Activated CD4-positive, alpha-beta T cell treated with anti-CD3 and anti-CD28 coated beads for 36 hours (primary cell): Measurements from ENCODE around the gene TNFRSF6B. TPM values are rescaled to one million over a fixed set of nuclear protein-coding genes. Genes with fewer than 3 reads are reported as not detected.
"Not testable (repeated sequence)": the region's sequence is repeated elsewhere in the genome, so short reads cannot be mapped to it uniquely, and the experiment has no call there.

ENCODE experiments used
- ATAC-seq: fragments of 200-7000 bp; cut with Tn5 transposase; one replicate; pipeline ENCODE4 v1.10.0; 2021; ENCODE audit warnings: mild to moderate bottlenecking, moderate library complexity
- CTCF ChIA-PET: fragments of 350-600 bp; sonication (Branson Sonifier 250); formaldehyde crosslinking; loops from one replicate; lab custom pipeline; 2021; ENCODE audit warnings: antibody characterized with exemption; lab: Charles Lee
- POLR2A ChIA-PET: fragments of 350-600 bp; sonication (Branson Sonifier 250); formaldehyde crosslinking; loops from one replicate; lab custom pipeline; 2021; ENCODE audit warnings: antibody characterized with exemption, inconsistent platforms; lab: Charles Lee
- DNase-seq: peaks from one replicate; pipeline ENCODE4 v3.0.0-alpha.2; 2020
- H3K27ac Mint-ChIP-seq: one replicate; pipeline ENCODE4 v1.8.0; 2021; ENCODE audit warnings: mixed read lengths
- H3K27me3 Mint-ChIP-seq: one replicate; pipeline ENCODE4 v1.8.0; 2021; ENCODE audit warnings: mixed read lengths
- H3K36me3 Mint-ChIP-seq: one replicate; pipeline ENCODE4 v1.8.0; 2021; ENCODE audit warnings: low read depth, mixed read lengths
- H3K4me1 Mint-ChIP-seq: one replicate; pipeline ENCODE4 v1.8.0; 2021; ENCODE audit warnings: mixed read lengths
- H3K4me3 Mint-ChIP-seq: one replicate; pipeline ENCODE4 v1.8.0; 2021; ENCODE audit warnings: mild to moderate bottlenecking, moderate library complexity, mixed read lengths
- H3K9me3 Mint-ChIP-seq: one replicate; pipeline ENCODE4 v1.8.0; 2021; ENCODE audit warnings: low read depth, mixed read lengths
- intact Hi-C, 2 experiments: fragments of 100-400 bp; cut with DNase I in 1 of 2; cut with micrococcal nuclease in 1 of 2; formaldehyde crosslinking; loops; one replicate each; pipeline versions ENCODE4 v1.14.2 to v1.15.1; 2022 to 2024; cut with DNase I, micrococcal nuclease
- total RNA-seq, 2 experiments: library from RNA; stranded (reverse); gene quantifications; one replicate each; pipeline ENCODE4 v1.2.3, GENCODE V29; 2021

TNFRSF6B gene
- total RNA-seq, 2 experiments from 2014 or later, result 0.21 to 1.7 TPM

- Mint-ChIP-seq H3K36me3 (peaks cover 66% of the 10 kb centered on the region), H3K9me3 (peaks cover 11% of the 10 kb centered on the region), H3K4me1 (peaks cover 36% of the 10 kb centered on the region)
- intact Hi-C loops, H3K27ac Mint-ChIP-seq, H3K4me3 Mint-ChIP-seq, DNase-seq, POLR2A ChIA-PET, ATAC-seq, H3K27me3 Mint-ChIP-seq: not testable (repeated sequence)
- CTCF ChIA-PET, result interaction anchor here (1.0 to 1.2 kb wide), 2 partner anchors 7 to 16 kb away, joined by 3 to 4 read pairs; partner anchors contain the start of genes ARFRP1 and ZGPAT
These were observed 26.6 kb downstream of the TNFRSF6B start for GRCh38 chr20:63722967-63723622.

GRCh38 chr20:63730189-63730733 is 33.8 kb downstream of the TNFRSF6B start:
- intact Hi-C loops, result loop anchor here (2.0 to 10.0 kb wide), 2 partner anchors 23 to 245 kb away; partner anchors contain the start of genes ARFRP1 (in 1 of the 2) and SAMD10 (in 1 of the 2)
- H3K27me3 Mint-ChIP-seq, ATAC-seq, DNase-seq, H3K27ac Mint-ChIP-seq, POLR2A ChIA-PET, H3K9me3 Mint-ChIP-seq, H3K4me3 Mint-ChIP-seq: not testable (repeated sequence)
- Mint-ChIP-seq H3K36me3 (peaks cover 45% of the 10 kb centered on the region), H3K4me1 (peaks cover 26% of the 10 kb centered on the region)
- CTCF ChIA-PET, result interaction anchor here (1.0 to 1.1 kb wide), 2 partner anchors 8 to 234 kb away, joined by 3 read pairs; no protein-coding TSS in a partner anchor

GRCh38 chr20:63731410-63731809 is 35.0 kb downstream of the TNFRSF6B start:
- H3K9me3 Mint-ChIP-seq, result peaks cover 2% of the 10 kb centered on the region
- no peak for DNase-seq
- ATAC-seq, result no peak
- ChIA-PET POLR2A (no interaction called here), CTCF (interaction anchor here (1.1 kb wide), 1 partner anchor 235 kb away, joined by 3 read pairs; no protein-coding TSS in a partner anchor)
- peaks cover 35% of the 10 kb centered on the region for H3K4me1 Mint-ChIP-seq
- peaks cover 38% of the 10 kb centered on the region for H3K36me3 Mint-ChIP-seq
- H3K4me3 Mint-ChIP-seq, result no peak overlapping the region
- intact Hi-C loops, result loop anchor here (2.0 to 10.0 kb wide), 2 partner anchors 25 to 243 kb away; partner anchors contain the start of genes ARFRP1 (in 1 of the 2) and SAMD10 (in 1 of the 2)
- no peaks in the 10 kb centered on the region for H3K27me3 Mint-ChIP-seq
- H3K27ac Mint-ChIP-seq, result no peak overlapping the region

GRCh38 chr20:63732118-63733095 is 36.0 kb downstream of the TNFRSF6B start:
- H3K27me3 Mint-ChIP-seq, result no peaks in the 10 kb centered on the region
- intact Hi-C loops, result loop anchor here in 1 of 2 experiments (10.0 kb wide), 1 partner anchor 242 kb away; the partner anchor contains the start of gene SAMD10
- no peak overlapping the region for H3K27ac Mint-ChIP-seq
- H3K9me3 Mint-ChIP-seq, result no peaks in the 10 kb centered on the region
- H3K36me3 Mint-ChIP-seq, result peaks cover 32% of the 10 kb centered on the region
- ChIA-PET CTCF (no interaction called here), POLR2A (interaction anchor here (0.5 kb wide), 1 partner anchor 16 kb away, joined by 5 read pairs; no protein-coding TSS in a partner anchor)
- no peak overlapping the region for H3K4me3 Mint-ChIP-seq
- DNase-seq (no peak), ATAC-seq (no peak)
- H3K4me1 Mint-ChIP-seq, result peaks cover 35% of the 10 kb centered on the region

GRCh38 chr20:63733117-63733516 is 36.7 kb downstream of the TNFRSF6B start:
- ATAC-seq (no peak), DNase-seq (no peak)
- Mint-ChIP-seq H3K27me3 (no peaks in the 10 kb centered on the region), H3K4me3 (no peak overlapping the region), H3K36me3 (peaks cover 28% of the 10 kb centered on the region), H3K27ac (no peak overlapping the region), H3K4me1 (peaks cover 28% of the 10 kb centered on the region), H3K9me3 (no peaks in the 10 kb centered on the region)
- intact Hi-C loops, result loop anchor here in 1 of 2 experiments (10.0 kb wide), 1 partner anchor 242 kb away; the partner anchor contains the start of gene SAMD10
- POLR2A ChIA-PET, result interaction anchor here (0.5 kb wide), 1 partner anchor 17 kb away, joined by 5 read pairs; no protein-coding TSS in a partner anchor
- CTCF ChIA-PET, result no interaction called here

GRCh38 chr20:63733579-63734081 is 37.2 kb downstream of the TNFRSF6B start:
- no peaks in the 10 kb centered on the region for H3K9me3 Mint-ChIP-seq
- peaks cover 23% of the 10 kb centered on the region for H3K36me3 Mint-ChIP-seq
- H3K4me1 Mint-ChIP-seq, result peaks cover 23% of the 10 kb centered on the region
- no peak overlapping the region for H3K4me3 Mint-ChIP-seq
- H3K27me3 Mint-ChIP-seq, result no peaks in the 10 kb centered on the region
- ChIA-PET POLR2A (no interaction called here), CTCF (interaction anchor here (0.6 kb wide), 1 partner anchor 411 kb away, joined by 3 read pairs; no protein-coding TSS in a partner anchor)
- no peak overlapping the region for H3K27ac Mint-ChIP-seq
- ATAC-seq (no peak), DNase-seq (no peak)
- intact Hi-C loops, result loop anchor here in 1 of 2 experiments (10.0 kb wide), 1 partner anchor 241 kb away; the partner anchor contains the start of gene SAMD10

- Mint-ChIP-seq H3K27me3 (no peaks in the 10 kb centered on the region), H3K36me3 (peaks cover 20% of the 10 kb centered on the region), H3K4me1 (peaks cover 21% of the 10 kb centered on the region), H3K4me3 (no peak overlapping the region), H3K27ac (no peak overlapping the region), H3K9me3 (no peaks in the 10 kb centered on the region)
- POLR2A ChIA-PET, result no interaction called here
- DNase-seq, result no peak
- intact Hi-C loops, result loop anchor here in 1 of 2 experiments (10.0 kb wide), 1 partner anchor 240 kb away; the partner anchor contains the start of gene SAMD10
- ATAC-seq, result no peak
- CTCF ChIA-PET, result interaction anchor here (0.6 to 0.8 kb wide), 2 partner anchors 41 to 411 kb away, joined by 3 read pairs; no protein-coding TSS in a partner anchor
These were observed 37.9 kb downstream of the TNFRSF6B start for GRCh38 chr20:63734111-63734945.

GRCh38 chr20:63734946-63735858 is 38.8 kb downstream of the TNFRSF6B start:
- H3K4me3 Mint-ChIP-seq, result no peak overlapping the region
- CTCF ChIA-PET, result interaction anchor here (0.8 to 1.4 kb wide), 4 partner anchors 15 to 77 kb away, joined by 3 to 14 read pairs (median 3); partner anchors contain the start of genes ARFRP1, RTEL1 and ZGPAT
- H3K27me3 Mint-ChIP-seq, result no peaks in the 10 kb centered on the region
- H3K4me1 Mint-ChIP-seq, result peaks cover 21% of the 10 kb centered on the region
- intact Hi-C loops, result loop anchor here (5.0 to 10.0 kb wide), 5 partner anchors 38 to 302 kb away; partner anchors contain the start of genes C20orf204 (in 1 of the 2), SAMD10 (in 1 of the 2) and TNFRSF6B (in 1 of the 2)
- H3K27ac Mint-ChIP-seq, result no peak overlapping the region
- POLR2A ChIA-PET, result interaction anchor here (1.1 to 1.7 kb wide), 2 partner anchors 28 to 130 kb away, joined by 3 to 10 read pairs; partner anchors contain the start of genes ARFRP1, TPD52L2 and ZGPAT
- DNase-seq, result no peak
- H3K9me3 Mint-ChIP-seq, result no peaks in the 10 kb centered on the region
- H3K36me3 Mint-ChIP-seq, result peaks cover 14% of the 10 kb centered on the region
- no peak for ATAC-seq
